KBM-7 (cell line): ENCODE measurements around the gene PHF21B.

ENCODE experiments used
- DNase-seq: peaks from one replicate; pipeline ENCODE4 v3.0.0-alpha.2; 2015
- in situ Hi-C: fragments of 300-500 bp; cut with MboI; formaldehyde crosslinking; loops from 2 replicates; pipeline ENCODE4 v1.14.3; 2020; ENCODE audit warnings: low sequenced_read_pairs, low pct_unique_long_range_greater_than_20kb, mixed read lengths

PHF21B gene

DNA sequence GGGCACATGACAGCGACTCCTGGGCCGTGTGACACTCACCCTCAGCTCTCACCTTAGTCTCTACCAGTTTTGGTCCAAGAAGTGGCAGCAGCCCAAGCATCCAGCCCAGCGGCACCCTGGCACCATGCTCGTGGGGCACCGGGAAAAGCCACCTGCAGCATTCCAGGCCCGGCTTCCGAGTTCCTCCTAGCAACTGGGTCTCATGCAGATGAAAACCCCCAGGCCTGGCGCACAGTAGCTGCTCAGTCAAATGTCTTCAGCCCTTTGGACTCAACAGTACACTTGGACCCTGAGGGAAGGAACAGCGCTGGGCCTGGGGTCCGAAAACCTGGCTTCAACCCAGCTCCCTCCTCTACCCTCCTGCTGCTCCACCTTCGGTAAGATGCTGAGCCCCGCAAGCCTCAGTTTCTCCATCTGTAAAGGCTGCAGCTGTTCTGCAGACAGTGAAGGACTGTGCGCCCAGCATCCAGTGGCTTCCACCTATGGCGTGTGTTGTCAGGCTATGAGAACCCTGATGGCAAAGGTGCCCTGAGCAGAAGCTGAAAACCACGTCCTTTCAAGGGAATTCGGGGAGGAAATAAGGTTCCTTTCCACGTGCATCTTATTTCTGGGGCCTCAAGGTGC is 66.0 kb downstream of the PHF21B start:
- in situ Hi-C loops: no loop called here
- DNase-seq: no peak

DNA sequence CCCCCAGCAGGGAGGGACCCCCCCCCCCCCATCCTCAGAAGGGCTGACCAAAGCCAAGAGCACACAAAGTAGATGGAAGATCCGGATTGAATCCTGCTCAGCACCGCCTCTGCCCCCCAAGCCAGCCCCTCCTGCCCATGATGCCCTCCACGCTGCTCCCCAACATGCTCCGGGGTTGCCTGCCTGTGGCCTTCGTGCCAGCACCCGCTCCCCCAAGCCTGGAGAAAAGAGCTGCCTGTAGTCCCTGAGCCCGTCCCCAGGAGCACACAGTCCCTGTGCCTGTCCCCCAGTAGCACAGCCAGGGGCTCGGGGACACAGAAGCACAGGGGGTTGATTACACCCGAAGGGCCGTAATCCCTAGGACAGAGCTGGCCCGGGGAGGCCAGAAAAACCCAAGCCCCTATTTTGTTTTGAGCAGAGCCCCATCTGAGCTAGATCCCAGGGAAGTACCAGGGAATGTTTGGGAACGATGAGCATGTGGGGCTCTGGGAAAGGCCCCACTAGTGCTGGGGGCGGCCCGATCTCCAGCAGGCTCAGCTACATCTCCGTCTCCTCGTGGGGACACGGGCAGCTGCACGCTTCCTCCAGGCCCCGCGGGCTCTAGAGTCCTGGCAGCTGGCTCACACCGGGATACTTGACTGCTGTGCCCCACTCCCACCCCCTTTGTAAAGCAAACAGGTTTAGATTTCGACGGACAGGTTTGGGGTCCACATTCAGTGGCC is 66.7 kb downstream of the PHF21B start:
- no peak for DNase-seq
- in situ Hi-C loops: no loop called here

DNA sequence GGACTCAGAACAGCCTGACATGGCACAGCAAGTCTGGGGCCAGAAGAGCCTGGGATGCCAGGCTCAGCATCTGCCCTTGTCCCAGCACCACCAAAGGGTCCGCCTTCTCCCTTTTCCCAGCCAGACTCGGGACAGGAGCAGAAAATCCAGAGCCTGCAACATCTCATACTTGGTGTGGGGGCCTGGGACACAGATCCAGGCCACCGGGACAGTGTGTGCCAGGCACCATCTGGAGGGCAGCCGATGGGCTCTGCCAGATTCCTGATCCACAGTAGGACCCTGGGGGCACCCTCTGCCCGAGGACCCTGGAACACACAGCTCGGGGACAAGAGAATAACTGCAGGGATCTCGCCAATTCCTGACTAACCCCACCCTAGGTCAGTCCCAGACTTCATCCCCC is 67.7 kb downstream of the PHF21B start:
- in situ Hi-C loops: no loop called here
- DNase-seq: no peak

- in situ Hi-C loops: no loop called here
- DNase-seq: no peak
Measured at GRCh38 chr22:44941207-44941606, 68.6 kb downstream of the PHF21B start.

- in situ Hi-C loops: no loop called here
Measured at GRCh38 chr22:44940130-44940529, 69.7 kb downstream of the PHF21B start.

DNA sequence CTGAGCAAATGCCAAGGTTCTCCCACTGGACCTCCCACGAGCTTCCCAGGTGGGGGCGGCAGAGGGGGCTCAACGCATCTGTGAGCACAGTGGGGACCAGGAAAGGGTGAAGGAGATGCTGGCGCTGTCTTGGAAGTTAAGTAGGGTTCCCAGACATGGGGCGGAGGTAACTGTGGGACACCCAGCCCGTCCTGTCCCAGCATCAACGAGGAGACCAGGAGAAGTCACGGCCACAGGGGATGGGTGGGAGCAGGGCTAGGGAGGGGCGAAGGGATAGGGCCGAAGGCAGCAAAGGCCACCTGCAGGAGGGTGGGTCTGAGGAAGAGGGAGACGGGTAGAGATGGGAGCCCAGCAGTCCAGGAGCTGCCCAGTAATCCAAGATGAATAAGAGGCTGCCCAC is 70.4 kb downstream of the PHF21B start:
- in situ Hi-C loops: no loop called here
- DNase-seq: no peak

More at GRCh38 chr22:44940130-44940529, 69.7 kb downstream of the PHF21B start:
- no peak for DNase-seq

GRCh38 chr22:44938886-44939285 is 70.9 kb downstream of the PHF21B start:
- in situ Hi-C loops: no loop called here
- DNase-seq: no peak

GRCh38 chr22:44937216-44937615 is 72.6 kb downstream of the PHF21B start:
- DNase-seq: no peak
- in situ Hi-C loops: no loop called here

DNA sequence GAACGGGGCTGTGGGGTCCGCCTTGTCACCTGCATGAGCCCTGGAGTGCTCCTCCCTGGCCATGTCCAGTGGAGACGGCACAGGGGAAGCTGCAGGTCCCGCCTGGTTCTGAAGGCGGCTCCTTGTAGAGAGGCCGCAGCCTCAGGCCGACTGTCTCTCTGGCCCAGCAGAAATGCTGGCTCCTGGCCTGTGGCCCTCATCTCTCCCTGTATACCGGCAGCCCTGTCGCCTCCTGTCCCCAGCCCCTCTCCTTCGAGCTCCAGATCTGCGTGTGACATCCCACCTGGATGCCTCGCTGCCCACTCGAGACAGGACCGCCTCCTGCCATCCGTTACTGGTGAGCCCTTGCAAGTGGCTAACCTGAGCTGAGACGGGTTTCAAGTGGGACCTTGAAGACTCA is 73.6 kb downstream of the PHF21B start:
- in situ Hi-C loops: no loop called here
- no peak for DNase-seq

DNA sequence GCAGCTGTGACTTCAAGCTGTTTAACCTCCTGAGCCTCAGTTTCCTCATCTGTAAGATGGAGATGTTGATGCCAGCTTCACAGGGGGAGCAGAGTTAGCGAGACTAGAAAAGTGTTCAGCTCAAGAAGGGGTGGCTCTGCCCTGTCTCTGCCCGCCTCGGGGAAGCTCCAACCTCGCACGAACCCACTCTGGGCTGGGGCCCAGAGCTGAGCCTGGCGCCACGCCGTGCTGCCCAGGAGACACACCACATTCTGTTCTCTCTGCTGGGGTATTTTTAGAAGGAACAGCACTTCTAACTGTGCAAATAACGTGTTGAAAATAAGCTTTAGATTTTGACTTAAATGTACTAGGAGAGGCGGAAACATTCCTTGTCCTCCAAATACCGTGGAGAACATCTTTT is 74.1 kb downstream of the PHF21B start:
- in situ Hi-C loops: no loop called here
- no peak for DNase-seq

- no peak for DNase-seq
- in situ Hi-C loops: no loop called here
Measured at GRCh38 chr22:44934454-44934735, 75.4 kb downstream of the PHF21B start.

GRCh38 chr22:44933666-44934453 is 75.9 kb downstream of the PHF21B start:
- in situ Hi-C loops: no loop called here
- no peak for DNase-seq

GRCh38 chr22:44932493-44932892 is 77.3 kb downstream of the PHF21B start:
- DNase-seq: no peak
- in situ Hi-C loops: no loop called here

DNA sequence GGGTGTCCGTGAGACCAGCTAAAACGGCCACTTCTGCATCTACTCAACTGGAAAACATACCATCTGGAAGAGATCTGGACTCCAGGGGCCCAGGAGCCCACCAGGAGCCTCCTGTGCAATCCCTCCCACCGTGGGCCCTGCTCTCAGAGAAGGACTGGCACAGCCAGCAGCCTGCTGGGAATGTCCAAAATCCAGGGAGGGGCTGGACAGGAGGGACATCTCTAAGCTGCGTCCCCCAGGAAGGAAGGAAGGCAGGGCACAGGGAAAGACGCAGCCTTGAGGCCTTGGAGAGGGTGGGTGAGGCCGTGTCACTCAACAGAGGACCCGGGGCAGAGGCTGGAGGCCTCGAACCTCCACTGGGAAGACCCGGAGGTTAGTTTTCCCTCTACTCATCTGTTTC is 78.0 kb downstream of the PHF21B start:
- in situ Hi-C loops: no loop called here
- DNase-seq: no peak

DNA sequence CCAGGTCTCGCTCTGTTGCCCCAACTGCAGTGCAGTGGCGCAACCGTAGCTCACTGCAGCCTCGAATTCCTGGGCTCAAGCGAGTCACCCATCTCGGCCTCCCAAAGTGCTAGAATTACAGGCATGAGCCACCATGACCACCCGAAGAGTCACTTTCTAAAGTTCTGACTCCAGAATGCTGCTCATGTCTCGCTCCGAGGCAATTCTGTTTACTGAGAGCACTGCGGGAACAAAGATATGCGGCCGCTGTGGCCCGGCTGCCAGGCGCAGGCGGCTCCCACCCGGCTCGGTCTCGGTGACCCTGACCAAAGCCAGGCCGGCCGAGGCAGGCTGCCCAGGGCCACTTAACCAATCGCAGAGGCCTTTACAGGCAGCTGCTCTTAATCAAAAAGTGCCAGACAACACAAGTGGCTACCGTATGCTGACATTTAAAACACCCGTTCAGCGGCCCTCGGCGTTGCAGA is 78.7 kb downstream of the PHF21B start:
- DNase-seq: no peak
- in situ Hi-C loops: no loop called here

- in situ Hi-C loops: no loop called here
- no peak for DNase-seq
Measured at GRCh38 chr22:44930711-44931035, 79.1 kb downstream of the PHF21B start.

- DNase-seq: no peak
- in situ Hi-C loops: no loop called here
Measured at GRCh38 chr22:44930016-44930710, 79.6 kb downstream of the PHF21B start.

GRCh38 chr22:44929359-44930015 is 80.3 kb downstream of the PHF21B start:
- no peak for DNase-seq
- in situ Hi-C loops: no loop called here

DNA sequence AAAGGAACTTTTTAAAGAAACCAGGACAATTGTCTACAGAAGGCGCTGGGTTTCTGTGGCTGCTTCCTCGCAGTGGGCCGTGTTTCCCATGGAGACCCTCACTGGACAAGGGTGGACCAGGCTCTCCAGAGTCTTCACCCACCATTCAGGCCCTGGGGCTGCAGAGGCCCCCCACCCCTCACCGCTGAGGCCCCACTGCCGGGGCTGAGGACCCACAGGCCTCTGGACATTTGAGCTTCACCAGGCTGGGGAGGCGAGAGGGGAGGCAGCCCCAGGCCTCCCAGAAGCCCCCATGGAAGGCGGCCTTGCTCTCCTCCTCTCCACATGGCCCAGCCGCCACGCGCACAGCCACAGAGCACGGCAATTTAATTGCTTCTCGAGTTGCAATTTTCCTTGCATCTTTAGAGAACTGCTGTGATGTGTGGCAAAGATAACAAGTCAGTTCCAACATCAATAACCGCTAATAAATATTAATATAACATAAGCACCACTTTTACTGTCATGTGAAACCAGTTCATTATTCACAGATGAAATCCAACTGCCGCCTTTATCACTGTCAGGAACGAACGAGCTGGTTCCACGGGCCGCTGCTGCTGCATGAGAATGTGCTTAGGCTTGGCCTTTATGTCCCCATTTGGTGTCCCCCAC is 81.0 kb downstream of the PHF21B start:
- no peak for DNase-seq
- in situ Hi-C loops: no loop called here
